HEK293 (cell line): ENCODE results near the gene PRKG1.

Experiments used
- CTCF ChIP-seq: fragments of 450-650 bp; formaldehyde crosslinking; IDR thresholded peaks from 2 replicates; pipeline ENCODE4 v1.5.1; 2016; ENCODE audit warnings: missing biosample characterization, missing genetic modification characterization
- REST ChIP-seq: fragments of 450-650 bp; formaldehyde crosslinking; IDR thresholded peaks from 2 replicates; pipeline ENCODE4 v1.5.1; 2016; ENCODE audit warnings: missing biosample characterization, missing genetic modification characterization
- YY1 ChIP-seq: fragments of 450-650 bp; formaldehyde crosslinking; IDR thresholded peaks from 2 replicates; pipeline ENCODE4 v1.5.1; 2018; ENCODE audit warnings: missing biosample characterization, missing genetic modification characterization
- ZBTB7A ChIP-seq: fragments of 450-650 bp; formaldehyde crosslinking; IDR thresholded peaks from 2 replicates; pipeline ENCODE4 v1.5.1; 2016; ENCODE audit warnings: low read depth, missing biosample characterization, missing genetic modification characterization
- ZNF24 ChIP-seq: fragments of 450-650 bp; formaldehyde crosslinking; IDR thresholded peaks from 2 replicates; pipeline ENCODE4 v1.5.1; 2016; ENCODE audit warnings: missing biosample characterization, missing genetic modification characterization
- ZNF449 ChIP-seq: fragments of 450-650 bp; formaldehyde crosslinking; IDR thresholded peaks from 2 replicates; pipeline ENCODE4 v1.5.1; 2017; ENCODE audit warnings: missing biosample characterization, mild to moderate bottlenecking, missing genetic modification characterization, moderate library complexity
- ZNF585B ChIP-seq: fragments of 450-650 bp; formaldehyde crosslinking; IDR thresholded peaks from 2 replicates; pipeline ENCODE4 v1.5.1; 2016; ENCODE audit warnings: missing biosample characterization, missing genetic modification characterization
- ZNF600 ChIP-seq: fragments of 450-650 bp; formaldehyde crosslinking; IDR thresholded peaks from 2 replicates; pipeline ENCODE4 v1.5.1; 2016; ENCODE audit warnings: missing biosample characterization, missing genetic modification characterization
- ZNF664 ChIP-seq: fragments of 450-650 bp; formaldehyde crosslinking; IDR thresholded peaks from 2 replicates; pipeline ENCODE4 v1.5.1; 2016; ENCODE audit warnings: missing biosample characterization, missing genetic modification characterization
- ZNF776 ChIP-seq: fragments of 450-650 bp; formaldehyde crosslinking; IDR thresholded peaks from 2 replicates; pipeline ENCODE4 v1.5.0; 2017; ENCODE audit warnings: missing biosample characterization, missing genetic modification characterization, borderline replicate concordance

- TF ChIP-seq ZBTB7A (tag by site-specific recombination) (no peak), YY1 (tag by site-specific recombination) (no peak), ZNF600 (no peak), CTCF (tag by site-specific recombination) (no peak), ZNF24 (no peak), ZNF449 (tag by site-specific recombination) (no peak), ZNF776 (tag by site-specific recombination) (no peak), REST (tag by site-specific recombination) (no peak), ZNF585B (tag by site-specific recombination) (no peak), ZNF664 (tag by site-specific recombination) (no peak)
These were observed 583.7 kb downstream of the PRKG1 start for GRCh38 chr10:51658000-51658399.
